H1 (cell line): ENCODE data around the gene MRPS15. TPM values are rescaled to one million over a fixed set of nuclear protein-coding genes. Genes with fewer than 3 reads are reported as not detected.
"Not testable (repeated sequence)": the region's sequence is repeated elsewhere in the genome, so short reads cannot be mapped to it uniquely, and the experiment has no call there.

ENCODE experiments used
- CTCF ChIA-PET: fragments of 300-600 bp; sonication (Branson Sonifier 250); formaldehyde crosslinking; loops from one replicate; lab custom pipeline; 2021; ENCODE audit not compliant: partially characterized antibody; lab: Charles Lee
- POLR2A ChIA-PET: fragments of 300-600 bp; sonication (Branson Sonifier 250); formaldehyde crosslinking; loops from one replicate; lab custom pipeline; 2021; ENCODE audit warnings: inconsistent platforms; ENCODE audit not compliant: partially characterized antibody; lab: Charles Lee
- DNase-seq, 2 experiments: peaks; one replicate each; pipeline versions ENCODE4 v3.0.0 to v3.0.0-alpha.2; 2010 to 2022; ENCODE audit warnings: low spot score in 2 of 2, low read depth in 1 of 2, mixed read lengths in 1 of 2
- FAIRE-seq: peaks from 2 replicates; lab custom pipeline; 2011; peaks lifted over from hg19 to GRCh38; lab: Jason Lieb, UNC
- H2AFZ ChIP-seq: 2 replicates; pipeline ENCODE4 v1.8.1; 2012; ENCODE audit warnings: low read length, inconsistent platforms
- H2AK5ac ChIP-seq: 2 replicates; pipeline ENCODE4 v1.6.1; 2013; ENCODE audit warnings: low read depth, low read length
- H2BK120ac ChIP-seq: replicated peaks from 2 replicates; pipeline ENCODE3; 2013; ENCODE audit warnings: low read depth, low read length, inconsistent platforms
- H2BK12ac ChIP-seq: 2 replicates; pipeline ENCODE4 v1.6.1; 2013; ENCODE audit warnings: low read depth, low read length
- H2BK15ac ChIP-seq: 2 replicates; pipeline ENCODE4 v1.6.1; 2013; ENCODE audit warnings: low read length
- H2BK20ac ChIP-seq: 2 replicates; pipeline ENCODE4 v1.6.1; 2013; ENCODE audit warnings: low read length
- H2BK5ac ChIP-seq: 2 replicates; pipeline ENCODE4 v1.6.1; 2013; ENCODE audit warnings: low read depth, low read length
- H3K14ac ChIP-seq: 2 replicates; pipeline ENCODE4 v1.6.1; 2013; ENCODE audit warnings: inconsistent platforms; ENCODE audit not compliant: insufficient read length
- H3K18ac ChIP-seq: 2 replicates; pipeline ENCODE4 v1.6.1; 2013; ENCODE audit warnings: low read length; ENCODE audit errors: extremely low read depth
- H3K23ac ChIP-seq: 2 replicates; pipeline ENCODE4 v1.6.1; 2013; ENCODE audit warnings: inconsistent platforms; ENCODE audit not compliant: insufficient read length
- H3K23me2 ChIP-seq: 2 replicates; pipeline ENCODE4 v1.6.1; 2013; ENCODE audit warnings: low read depth, low read length
- H3K27ac ChIP-seq: 2 replicates; pipeline ENCODE4 v1.6.1; 2011; ENCODE audit warnings: low read depth, low read length, inconsistent platforms
- H3K27me3 ChIP-seq, 4 experiments: replicated peaks in 1 of 4; 1 replicate in 1 of 4; 2 replicates in 3 of 4; pipeline versions ENCODE4 v1.6.1 to v1.8.1; 2011 to 2013; ENCODE audit warnings: low read length in 3 of 4, mild to moderate bottlenecking in 3 of 4, inconsistent platforms in 2 of 4, mixed read lengths in 2 of 4, moderate library complexity in 1 of 4; ENCODE audit not compliant: control insufficient read depth in 3 of 4, insufficient read depth in 3 of 4; ENCODE audit errors: extremely low read depth in 1 of 4
- H3K36me3 ChIP-seq, 4 experiments: 2 replicates each; pipeline versions ENCODE4 v1.6.1 to v1.8.1; 2011 to 2013; ENCODE audit warnings: mild to moderate bottlenecking in 4 of 4, low read length in 3 of 4, moderate library complexity in 2 of 4, control low read depth in 1 of 4, inconsistent platforms in 1 of 4; ENCODE audit not compliant: insufficient read depth in 4 of 4, control insufficient read depth in 2 of 4
- H3K4ac ChIP-seq: replicated peaks from 2 replicates; pipeline ENCODE3; 2013; ENCODE audit warnings: low read length, low read depth, mixed read lengths, inconsistent platforms; ENCODE audit not compliant: insufficient read length
- H3K4me1 ChIP-seq, 4 experiments: replicated peaks in 1 of 4; 1 replicate in 1 of 4; 2 replicates in 3 of 4; pipeline versions ENCODE4 v1.6.1 to v1.8.1; 2011 to 2013; ENCODE audit warnings: low read length in 3 of 4, inconsistent platforms in 2 of 4, mixed read lengths in 1 of 4; ENCODE audit not compliant: insufficient read depth in 4 of 4, control insufficient read depth in 3 of 4
- H3K4me2 ChIP-seq, 2 experiments: 2 replicates each; pipeline versions ENCODE4 v1.6.1 to v1.8.1; 2011 to 2013; ENCODE audit warnings: low read depth in 2 of 2, low read length in 2 of 2, control low read depth in 1 of 2, inconsistent platforms in 1 of 2, mild to moderate bottlenecking in 1 of 2; ENCODE audit not compliant: insufficient read depth in 1 of 2
- H3K4me3 ChIP-seq, 4 experiments: fragments of 200-600, 300-600 bp in 1 of 4; sonication (generic), shearing (Covaris generic), sonication (Bioruptor Twin) in 1 of 4; 2 replicates each; pipeline versions ENCODE4 v1.5.1 to v1.8.1; 2011 to 2016; ENCODE audit warnings: low read length in 4 of 4, low read depth in 3 of 4, control low read depth in 2 of 4, inconsistent platforms in 2 of 4, mild to moderate bottlenecking in 2 of 4, mixed read lengths in 1 of 4, moderate library complexity in 1 of 4; ENCODE audit not compliant: insufficient read depth in 2 of 4; ENCODE audit errors: extremely low read depth in 1 of 4
- H3K56ac ChIP-seq: replicated peaks from 2 replicates; pipeline ENCODE3; 2013; ENCODE audit warnings: low read depth, mild to moderate bottlenecking, mixed read lengths, low read length, inconsistent platforms; ENCODE audit not compliant: insufficient read length
- H3K79me1 ChIP-seq: 2 replicates; pipeline ENCODE4 v1.6.1; 2013; ENCODE audit warnings: low read depth, low read length, control low read depth
- H3K79me2 ChIP-seq, 2 experiments: 2 replicates each; pipeline versions ENCODE4 v1.6.1 to v1.8.1; 2012 to 2013; ENCODE audit warnings: low read length in 2 of 2, mild to moderate bottlenecking in 2 of 2, inconsistent platforms in 1 of 2; ENCODE audit not compliant: insufficient read depth in 2 of 2, control insufficient read depth in 1 of 2
- H3K9ac ChIP-seq, 4 experiments: replicated peaks in 1 of 4; 1 replicate in 1 of 4; 2 replicates in 3 of 4; pipeline versions ENCODE4 v1.6.1 to v1.8.1; 2011 to 2013; ENCODE audit warnings: low read depth in 3 of 4, low read length in 3 of 4, control low read depth in 2 of 4, mild to moderate bottlenecking in 2 of 4, moderate library complexity in 2 of 4, inconsistent platforms in 1 of 4; ENCODE audit errors: extremely low read depth in 1 of 4
- H3K9me3 ChIP-seq, 2 experiments: 2 replicates each; pipeline versions ENCODE4 v1.6.1 to v1.8.1; 2012 to 2013; ENCODE audit warnings: mild to moderate bottlenecking in 2 of 2, moderate library complexity in 2 of 2, control low read depth in 1 of 2, inconsistent platforms in 1 of 2, low read depth in 1 of 2, low read length in 1 of 2, mixed read lengths in 1 of 2; ENCODE audit not compliant: insufficient read depth in 2 of 2
- H4K20me1 ChIP-seq, 2 experiments: replicated peaks in 1 of 2; 2 replicates each; pipeline versions ENCODE3 to v1.8.1; 2011 to 2013; ENCODE audit warnings: inconsistent platforms in 2 of 2, low read length in 2 of 2, mild to moderate bottlenecking in 1 of 2; ENCODE audit not compliant: insufficient read depth in 2 of 2, control insufficient read depth in 1 of 2
- H4K5ac ChIP-seq: 2 replicates; pipeline ENCODE4 v1.6.1; 2013; ENCODE audit warnings: low read length, low read depth, mixed read lengths, inconsistent platforms; ENCODE audit not compliant: insufficient read length
- H4K8ac ChIP-seq: 2 replicates; pipeline ENCODE4 v1.8.0; 2013; ENCODE audit warnings: mild to moderate bottlenecking, moderate library complexity, low read length, inconsistent platforms; ENCODE audit not compliant: insufficient read depth; ENCODE audit errors: extremely low read depth
- H4K91ac ChIP-seq: replicated peaks from 2 replicates; pipeline ENCODE3; 2013; ENCODE audit warnings: low read length, mixed read lengths, inconsistent platforms; ENCODE audit not compliant: insufficient read length
- WGBS, 2 experiments: shearing (Covaris generic) in 1 of 2; methylation state at CpG; one replicate each; pipeline versions ENCODE4 v1.1.6 to v1.1.7; 2013 to 2015; ENCODE audit warnings: low lambda C conversion rate in 2 of 2, mixed read lengths in 2 of 2, inconsistent platforms in 1 of 2, low coverage in 1 of 2, missing lambda C conversion rate in 1 of 2; ENCODE audit not compliant: insufficient replicate concordance in 2 of 2, insufficient coverage in 1 of 2, insufficient read length in 1 of 2; ENCODE audit errors: extremely low coverage in 1 of 2, missing lambda C conversion rate in 1 of 2; 5-methylcytosine and 5-hydroxymethylcytosine counted together
- polyA plus RNA-seq, 7 experiments: library from polyadenylated mRNA; depleted of rRNA in 3 of 7; stranded (reverse) in 5 of 7; unstranded in 2 of 7; fragments of >200 nt in 5 of 7; fragments of 200-250 nt in 2 of 7; gene quantifications; 1 replicate in 5 of 7; 2 replicates in 1 of 7; 4 replicates in 1 of 7; pipeline versions ENCODE4 v1.2.1 to v1.2.3, GENCODE V29; 2011 to 2013; ENCODE audit warnings: missing spikeins in 2 of 7, mixed read lengths in 2 of 7
- total RNA-seq: library from RNA; stranded (reverse); fragmentation: NEBNext Ultra II Directional; extraction: Animal tissue kit (Norgen Biotek cat#: 25700); gene quantifications from 2 replicates; pipeline ENCODE4 v1.2.1, GENCODE V29; 2021

Gene MRPS15
- total and polyA plus RNA-seq, 2 of the 8 experiments (the other 6 are each of a cell fraction or from before 2014, with no cell fraction given), result 53.6 to 129 TPM

DNA sequence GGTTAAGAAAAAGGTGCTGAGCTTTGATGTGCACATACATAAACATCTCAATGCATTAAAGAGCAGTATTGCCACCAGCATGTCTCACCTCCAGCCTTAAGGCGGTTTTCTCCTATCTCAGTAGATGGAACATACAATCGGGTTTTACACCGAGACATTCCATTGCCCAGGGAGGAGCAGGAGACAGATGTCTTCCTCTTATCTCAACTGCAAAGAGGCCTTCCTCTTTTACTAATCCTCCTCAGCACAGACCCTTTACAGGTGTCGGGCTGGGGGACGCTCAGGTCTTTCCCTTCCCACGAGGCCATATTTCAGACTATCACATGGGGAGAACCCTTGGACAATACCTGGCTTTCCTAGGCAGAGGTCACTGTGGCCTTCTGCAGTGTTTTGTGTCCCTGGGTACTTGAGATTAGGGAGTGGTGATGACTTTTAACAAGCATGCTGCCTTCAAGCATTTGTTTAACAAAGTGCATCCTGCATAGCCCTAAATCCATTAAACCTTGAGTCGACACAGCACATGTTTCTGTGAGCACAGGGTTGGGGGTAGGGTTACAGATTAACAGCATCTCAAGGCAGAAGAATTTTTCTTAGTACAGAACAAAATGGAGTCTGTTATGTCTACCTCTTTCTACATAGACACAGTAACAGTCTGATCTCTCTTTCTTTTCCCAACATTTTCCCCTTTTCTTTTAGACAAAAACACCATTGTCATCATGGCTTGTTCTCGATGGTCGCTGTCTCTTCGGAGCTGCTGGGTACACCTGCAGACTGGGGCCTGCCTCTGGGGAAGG, 25.3 kb upstream of the MRPS15 start:
- H2BK15ac ChIP-seq, H4K20me1 ChIP-seq, H4K5ac ChIP-seq, H3K79me2 ChIP-seq, H3K4me2 ChIP-seq, H2AFZ ChIP-seq, H3K23ac ChIP-seq, H3K4me1 ChIP-seq, H3K14ac ChIP-seq, H3K23me2 ChIP-seq, H2AK5ac ChIP-seq, H2BK20ac ChIP-seq, H3K9ac ChIP-seq, H3K4me3 ChIP-seq, H2BK12ac ChIP-seq, H3K36me3 ChIP-seq, H3K27me3 ChIP-seq, DNase-seq, H3K4ac ChIP-seq, POLR2A ChIA-PET, H4K8ac ChIP-seq, H3K27ac ChIP-seq, H3K56ac ChIP-seq, FAIRE-seq, H4K91ac ChIP-seq, H3K79me1 ChIP-seq, H2BK120ac ChIP-seq, H2BK5ac ChIP-seq, H3K9me3 ChIP-seq, H3K18ac ChIP-seq: not testable (repeated sequence)
- CTCF ChIA-PET, result interaction anchor here (1.3 kb wide), 1 partner anchor 29 kb away, joined by 3 read pairs; no protein-coding TSS in a partner anchor
- WGBS, 2 experiments, result 83% methylated on average over 10 of the region's 10 CpGs; no CpG with 5 or more reads in 1 of the 2 experiments
